Central memory CD8-positive, alpha-beta T cell (primary cell): ENCODE measurements around the gene COQ8B.
A peak's percentile ranks its signal among the peaks of the same experiment; 100 is the strongest.
"Not testable (repeated sequence)": the region's sequence is repeated elsewhere in the genome, so short reads cannot be mapped to it uniquely, and the experiment has no call there.

Experiments
- ATAC-seq: fragments of 150-1000 bp; cut with Tn5 transposase; replicated peaks from 2 replicates; pipeline ENCODE4 v1.10.0; 2022; ENCODE audit warnings: mild to moderate bottlenecking, moderate FRiP score, moderate number of reproducible peaks; ENCODE audit not compliant: poor library complexity, severe bottlenecking; ENCODE audit errors: extremely low read depth
- DNase-seq, 2 donors: peaks; one replicate each; pipeline ENCODE4 v3.0.0; 2021; ENCODE audit warnings: low spot score in 2 of 2
- H3K27ac Mint-ChIP-seq: one replicate; pipeline ENCODE4 v1.8.0; 2022; ENCODE audit warnings: low read depth, mild to moderate bottlenecking, moderate library complexity, mixed read lengths
- H3K27me3 Mint-ChIP-seq: one replicate; pipeline ENCODE4 v1.8.0; 2022; ENCODE audit warnings: mixed read lengths
- H3K36me3 Mint-ChIP-seq: one replicate; pipeline ENCODE4 v1.8.0; 2022; ENCODE audit warnings: mild to moderate bottlenecking, moderate library complexity, mixed read lengths; ENCODE audit not compliant: insufficient read depth
- H3K4me1 Mint-ChIP-seq: one replicate; pipeline ENCODE4 v1.8.0; 2022; ENCODE audit warnings: mixed read lengths
- H3K4me3 Mint-ChIP-seq: one replicate; pipeline ENCODE4 v1.8.0; 2022; ENCODE audit warnings: mild to moderate bottlenecking, moderate library complexity, mixed read lengths
- H3K9me3 Mint-ChIP-seq: one replicate; pipeline ENCODE4 v1.8.0; 2022; ENCODE audit warnings: mixed read lengths

The COQ8B gene

GRCh38 chr19:40739030-40739839, 22.5 kb upstream of the COQ8B start:
- no peaks in the 10 kb centered on the region for H3K4me1 Mint-ChIP-seq
- H3K27me3 Mint-ChIP-seq = no peaks in the 10 kb centered on the region
- H3K27ac Mint-ChIP-seq = no peak overlapping the region
- DNase-seq (no peak), ATAC-seq (no peak)
- H3K36me3 Mint-ChIP-seq = peaks cover 15% of the 10 kb centered on the region
- no peaks in the 10 kb centered on the region for H3K9me3 Mint-ChIP-seq
- H3K4me3 Mint-ChIP-seq = no peak overlapping the region

GRCh38 chr19:40737102-40737644, 20.5 kb upstream of the COQ8B start:
- no peak overlapping the region for H3K4me3 Mint-ChIP-seq
- no peak overlapping the region for H3K27ac Mint-ChIP-seq
- H3K9me3 Mint-ChIP-seq = no peaks in the 10 kb centered on the region
- no peaks in the 10 kb centered on the region for H3K4me1 Mint-ChIP-seq
- DNase-seq = no peak
- H3K36me3 Mint-ChIP-seq = peaks cover 30% of the 10 kb centered on the region
- no peaks in the 10 kb centered on the region for H3K27me3 Mint-ChIP-seq
- no peak for ATAC-seq

GRCh38 chr19:40736661-40737060, 20.0 kb upstream of the COQ8B start:
- no peak overlapping the region for H3K27ac Mint-ChIP-seq

GRCh38 chr19:40735013-40735771, 18.5 kb upstream of the COQ8B start:
- ATAC-seq (no peak), DNase-seq (no peak)
- H3K27ac Mint-ChIP-seq = no peak overlapping the region
- H3K27me3 Mint-ChIP-seq = no peaks in the 10 kb centered on the region
- peaks cover 40% of the 10 kb centered on the region for H3K36me3 Mint-ChIP-seq
- no peak overlapping the region for H3K4me3 Mint-ChIP-seq
- no peaks in the 10 kb centered on the region for H3K4me1 Mint-ChIP-seq
- no peaks in the 10 kb centered on the region for H3K9me3 Mint-ChIP-seq

More at GRCh38 chr19:40736661-40737060, 20.0 kb upstream of the COQ8B start:
- no peaks in the 10 kb centered on the region for H3K4me1 Mint-ChIP-seq
- H3K4me3 Mint-ChIP-seq = no peak overlapping the region
- peaks cover 30% of the 10 kb centered on the region for H3K36me3 Mint-ChIP-seq
- ATAC-seq (no peak), DNase-seq (no peak)
- no peaks in the 10 kb centered on the region for H3K9me3 Mint-ChIP-seq
- H3K27me3 Mint-ChIP-seq = no peaks in the 10 kb centered on the region

- Mint-ChIP-seq H3K4me1 (no peaks in the 10 kb centered on the region), H3K4me3 (no peak overlapping the region), H3K9me3 (no peaks in the 10 kb centered on the region), H3K27me3 (no peaks in the 10 kb centered on the region), H3K27ac (no peak overlapping the region), H3K36me3 (peaks cover 40% of the 10 kb centered on the region)
- ATAC-seq = no peak
- DNase-seq = no peak
These were observed 16.5 kb upstream of the COQ8B start for GRCh38 chr19:40733149-40733548.

- H3K4me3 Mint-ChIP-seq, H3K27ac Mint-ChIP-seq, H3K27me3 Mint-ChIP-seq, ATAC-seq, H3K4me1 Mint-ChIP-seq, DNase-seq, H3K9me3 Mint-ChIP-seq: not testable (repeated sequence)
- peaks cover 39% of the 10 kb centered on the region for H3K36me3 Mint-ChIP-seq
These were observed 15.6 kb upstream of the COQ8B start for GRCh38 chr19:40732304-40732703.

- peaks cover 39% of the 10 kb centered on the region for H3K36me3 Mint-ChIP-seq
- not testable (repeated sequence) for ATAC-seq, H3K27ac Mint-ChIP-seq, DNase-seq, H3K27me3 Mint-ChIP-seq, H3K4me1 Mint-ChIP-seq, H3K9me3 Mint-ChIP-seq, H3K4me3 Mint-ChIP-seq
These were observed 13.4 kb upstream of the COQ8B start for GRCh38 chr19:40730065-40730464.

GRCh38 chr19:40726279-40726678, 9.6 kb upstream of the COQ8B start:
- Mint-ChIP-seq H3K27me3 (no peaks in the 10 kb centered on the region), H3K9me3 (no peaks in the 10 kb centered on the region), H3K4me1 (peaks cover 26% of the 10 kb centered on the region), H3K36me3 (peaks cover 23% of the 10 kb centered on the region), H3K4me3 (no peak overlapping the region), H3K27ac (no peak overlapping the region)
- ATAC-seq (no peak), DNase-seq (no peak)

- H3K4me1 Mint-ChIP-seq = peaks cover 40% of the 10 kb centered on the region
These were observed 8.2 kb upstream of the COQ8B start for GRCh38 chr19:40724855-40725254.

GRCh38 chr19:40724315-40724714, 7.6 kb upstream of the COQ8B start:
- DNase-seq (no peak), ATAC-seq (no peak)
- H3K36me3 Mint-ChIP-seq = peaks cover 19% of the 10 kb centered on the region
- no peaks in the 10 kb centered on the region for H3K27me3 Mint-ChIP-seq
- H3K4me1 Mint-ChIP-seq = peaks cover 46% of the 10 kb centered on the region
- H3K4me3 Mint-ChIP-seq = no peak overlapping the region
- H3K9me3 Mint-ChIP-seq = no peaks in the 10 kb centered on the region
- H3K27ac Mint-ChIP-seq = no peak overlapping the region

More at GRCh38 chr19:40724855-40725254, 8.2 kb upstream of the COQ8B start:
- Mint-ChIP-seq H3K9me3 (no peaks in the 10 kb centered on the region), H3K4me3 (no peak overlapping the region), H3K36me3 (peaks cover 19% of the 10 kb centered on the region), H3K27ac (no peak overlapping the region), H3K27me3 (no peaks in the 10 kb centered on the region)
- no peak for DNase-seq
- no peak for ATAC-seq

- ATAC-seq (no peak), DNase-seq (no peak)
- H3K4me3 Mint-ChIP-seq = no peak overlapping the region
- H3K9me3 Mint-ChIP-seq = no peaks in the 10 kb centered on the region
- peaks cover 51% of the 10 kb centered on the region for H3K4me1 Mint-ChIP-seq
- peaks cover 19% of the 10 kb centered on the region for H3K36me3 Mint-ChIP-seq
- no peaks in the 10 kb centered on the region for H3K27me3 Mint-ChIP-seq
- H3K27ac Mint-ChIP-seq = peak overlapping the region; percentile 50
These were observed 7.1 kb upstream of the COQ8B start for GRCh38 chr19:40723661-40724254.

GRCh38 chr19:40721936-40722661, 5.4 kb upstream of the COQ8B start:
- ATAC-seq (no peak), DNase-seq (no peak)
- Mint-ChIP-seq H3K27ac (no peak overlapping the region), H3K9me3 (no peaks in the 10 kb centered on the region), H3K36me3 (peaks cover 19% of the 10 kb centered on the region), H3K4me1 (peaks cover 59% of the 10 kb centered on the region), H3K27me3 (no peaks in the 10 kb centered on the region), H3K4me3 (no peak overlapping the region)
